ENCODE results near the gene PLEKHA7.

- TF ChIP-seq POLR2AphosphoS5 (IDR thresholded peaks at IDR 0.05; ENCODE audit: low read depth, low read length) (no peak), POLR2A (IDR thresholded peaks at IDR 0.05; ENCODE audit: low read depth, low read length) (no peak), TAF1 (IDR thresholded peaks at IDR 0.05; ENCODE audit: borderline replicate concordance, low read depth, low read length) (no peak)
Measured at GRCh38 chr11:16778286-16778685, 235.9 kb downstream of the PLEKHA7 start.

Measured in GM12892 (cell line).